ENCODE results near the gene ANGPTL4. TPM values are rescaled to one million over a fixed set of nuclear protein-coding genes. Genes with fewer than 3 reads are reported as not detected.

Gene ANGPTL4
- total and polyA plus RNA-seq, 2 of the 13 experiments (the other 11 are each of a cell fraction or from before 2014, with no cell fraction given): 0.80 to 21.7 TPM

DNA sequence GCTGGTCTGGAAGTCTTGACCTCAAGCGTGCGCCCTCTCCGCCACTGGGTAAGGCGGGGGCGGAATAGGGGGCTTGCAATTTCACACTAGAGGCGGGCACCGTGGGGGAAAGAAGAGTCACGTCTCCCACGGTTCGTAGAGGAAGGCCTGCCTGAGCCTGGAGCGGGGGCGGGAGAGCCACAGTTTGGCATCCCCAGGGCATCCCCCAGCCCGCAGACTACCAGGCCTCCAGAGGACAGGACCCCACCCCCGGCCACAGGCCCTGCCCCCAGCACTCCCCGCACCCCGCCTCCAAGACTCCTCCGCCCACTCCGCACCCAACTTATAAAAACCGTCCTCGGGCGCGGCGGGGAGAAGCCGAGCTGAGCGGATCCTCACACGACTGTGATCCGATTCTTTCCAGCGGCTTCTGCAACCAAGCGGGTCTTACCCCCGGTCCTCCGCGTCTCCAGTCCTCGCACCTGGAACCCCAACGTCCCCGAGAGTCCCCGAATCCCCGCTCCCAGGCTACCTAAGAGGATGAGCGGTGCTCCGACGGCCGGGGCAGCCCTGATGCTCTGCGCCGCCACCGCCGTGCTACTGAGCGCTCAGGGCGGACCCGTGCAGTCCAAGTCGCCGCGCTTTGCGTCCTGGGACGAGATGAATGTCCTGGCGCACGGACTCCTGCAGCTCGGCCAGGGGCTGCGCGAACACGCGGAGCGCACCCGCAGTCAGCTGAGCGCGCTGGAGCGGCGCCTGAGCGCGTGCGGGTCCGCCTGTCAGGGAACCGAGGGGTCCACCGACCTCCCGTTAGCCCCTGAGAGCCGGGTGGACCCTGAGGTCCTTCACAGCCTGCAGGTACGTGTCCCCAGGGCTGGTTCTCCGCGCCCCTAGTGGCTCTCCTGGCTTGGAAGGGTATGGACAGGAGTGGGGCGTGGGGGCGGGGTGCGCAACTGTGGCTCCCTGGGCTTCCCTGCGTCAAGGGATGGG lies at the start of gene ANGPTL4 (continued):
- 0 out of 2 replicates have a peak, but pooled peaks have one; percentile 55 for TF ChIP-seq ZNF678 (CRISPR knock-in tag; IDR thresholded peaks at IDR 0.05)
- TF ChIP-seq ZNF83 (CRISPR knock-in tag; IDR thresholded peaks at IDR 0.05; ENCODE audit: borderline replicate concordance): peak; percentile 53; the same call in 1 of the 2 replicates
- peak; percentile 68 for TF ChIP-seq ZMYM3 (CRISPR knock-in tag; IDR thresholded peaks at IDR 0.05)
- peak; percentile 34 for TF ChIP-seq RBM22 (optimal IDR thresholded peaks at IDR 0.05; ENCODE audit: low read length)
- peak; percentile 61 to 92; a peak in 3 of 4 replicates for TF ChIP-seq POLR2A (IDR thresholded peaks at IDR 0.05; ENCODE audit: insufficient read depth in 1 of 2, low read depth in 2 of 2, low read length in 2 of 2)
- no peak for TF ChIP-seq ZSCAN31 (CRISPR knock-in tag; IDR thresholded peaks at IDR 0.05; ENCODE audit: low read depth)
- TF ChIP-seq MXI1 (IDR thresholded peaks at IDR 0.05; ENCODE audit: borderline replicate concordance, low read depth, low read length): no peak
- TF ChIP-seq HDAC6 (IDR thresholded peaks at IDR 0.05; ENCODE audit: low read depth, low read length): no peak
- TF ChIP-seq TFDP1 (CRISPR knock-in tag; IDR thresholded peaks at IDR 0.05; ENCODE audit: borderline replicate concordance): no peak; the same call in 1 of the 2 replicates
- 0 out of 2 replicates have a peak, but pooled peaks have one; percentile 61 for TF ChIP-seq ZNF510 (CRISPR knock-in tag; IDR thresholded peaks at IDR 0.05; ENCODE audit: low read depth)
- TF ChIP-seq ZNF720 (CRISPR knock-in tag; IDR thresholded peaks at IDR 0.05): no peak
- TF ChIP-seq TOPORS (CRISPR knock-in tag; IDR thresholded peaks at IDR 0.05): no peak
- TF ChIP-seq SMARCE1 (IDR thresholded peaks at IDR 0.05; ENCODE audit: borderline replicate concordance): no peak
- TF ChIP-seq FLYWCH1 (CRISPR knock-in tag; IDR thresholded peaks at IDR 0.05): no peak
- TF ChIP-seq ZNF367 (CRISPR knock-in tag; IDR thresholded peaks at IDR 0.05; ENCODE audit: borderline replicate concordance): no peak
- TF ChIP-seq ZBTB20 (CRISPR knock-in tag; IDR thresholded peaks at IDR 0.05; ENCODE audit: borderline replicate concordance, low read depth): no peak
- TF ChIP-seq MAX (IDR thresholded peaks at IDR 0.05): peak; percentile 71
- no peak for TF ChIP-seq MAFK (conservative IDR thresholded peaks at IDR 0.05 in 1 of 2, IDR thresholded peaks at IDR 0.05 in 1 of 2; ENCODE audit: low read length in 2 of 2)
- TF ChIP-seq TMF1 (CRISPR knock-in tag; IDR thresholded peaks at IDR 0.05; ENCODE audit: low read depth): no peak
- TF ChIP-seq FOXJ3 (CRISPR knock-in tag; IDR thresholded peaks at IDR 0.05; ENCODE audit: borderline replicate concordance): no peak
- TF ChIP-seq MTERF4 (CRISPR knock-in tag; IDR thresholded peaks at IDR 0.05): 0 out of 2 replicates have a peak, but pooled peaks have one; percentile 40
- TF ChIP-seq, protein P1, sequence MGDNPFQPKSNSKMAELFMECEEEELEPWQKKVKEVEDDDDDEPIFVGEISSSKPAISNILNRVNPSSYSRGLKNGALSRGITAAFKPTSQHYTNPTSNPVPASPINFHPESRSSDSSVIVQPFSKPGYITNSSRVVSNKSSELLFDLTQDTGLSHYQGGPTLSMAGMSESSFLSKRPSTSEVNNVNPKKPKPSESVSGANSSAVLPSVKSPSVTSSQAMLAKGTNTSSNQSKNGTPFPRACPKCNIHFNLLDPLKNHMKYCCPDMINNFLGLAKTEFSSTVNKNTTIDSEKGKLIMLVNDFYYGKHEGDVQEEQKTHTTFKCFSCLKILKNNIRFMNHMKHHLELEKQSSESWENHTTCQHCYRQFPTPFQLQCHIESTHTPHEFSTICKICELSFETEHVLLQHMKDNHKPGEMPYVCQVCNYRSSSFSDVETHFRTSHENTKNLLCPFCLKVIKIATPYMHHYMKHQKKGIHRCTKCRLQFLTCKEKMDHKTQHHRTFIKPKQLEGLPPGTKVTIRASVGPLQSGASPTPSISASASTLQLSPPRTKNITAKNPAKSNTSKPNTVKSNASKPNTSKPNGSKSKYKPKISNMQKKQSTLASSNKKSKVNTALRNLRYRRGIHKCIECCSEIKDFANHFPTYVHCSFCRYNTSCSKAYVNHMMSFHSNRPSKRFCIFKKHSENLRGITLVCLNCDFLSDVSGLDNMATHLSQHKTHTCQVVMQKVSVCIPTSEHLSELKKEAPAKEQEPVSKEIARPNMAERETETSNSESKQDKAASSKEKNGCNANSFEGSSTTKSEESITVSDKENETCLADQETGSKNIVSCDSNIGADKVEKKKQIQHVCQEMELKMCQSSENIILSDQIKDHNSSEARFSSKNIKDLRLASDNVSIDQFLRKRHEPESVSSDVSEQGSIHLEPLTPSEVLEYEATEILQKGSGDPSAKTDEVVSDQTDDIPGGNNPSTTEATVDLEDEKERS (CRISPR knock-in tag; IDR thresholded peaks at IDR 0.05): 0 out of 2 replicates have a peak, but pooled peaks have one; percentile 19
- no peak for TF ChIP-seq ZNF740 (CRISPR knock-in tag; IDR thresholded peaks at IDR 0.05)
